Testis (tissue), 2 donors: ENCODE data around the gene KRTAP10-1.

Source experiments
- POLR2A ChIP-seq: fragments of 450-650 bp; IDR thresholded peaks from one replicate; pipeline ENCODE4 v1.6.1; 2017; ENCODE audit warnings: antibody characterized with exemption, mild to moderate bottlenecking, moderate library complexity
- TF ChIP-seq, protein P1 (sequence below), 3 experiments: fragments of 450-650 bp in 2 of 3; fragments of 200-600 bp in 1 of 3; sonication (generic) in 1 of 3; IDR thresholded peaks; one replicate each; pipeline ENCODE4 v1.5.1; 2016 to 2019; ENCODE audit warnings: antibody characterized with exemption in 3 of 3, mild to moderate bottlenecking in 2 of 3, moderate library complexity in 1 of 3

- no peak for TF ChIP-seq POLR2A
- TF ChIP-seq, protein P1, sequence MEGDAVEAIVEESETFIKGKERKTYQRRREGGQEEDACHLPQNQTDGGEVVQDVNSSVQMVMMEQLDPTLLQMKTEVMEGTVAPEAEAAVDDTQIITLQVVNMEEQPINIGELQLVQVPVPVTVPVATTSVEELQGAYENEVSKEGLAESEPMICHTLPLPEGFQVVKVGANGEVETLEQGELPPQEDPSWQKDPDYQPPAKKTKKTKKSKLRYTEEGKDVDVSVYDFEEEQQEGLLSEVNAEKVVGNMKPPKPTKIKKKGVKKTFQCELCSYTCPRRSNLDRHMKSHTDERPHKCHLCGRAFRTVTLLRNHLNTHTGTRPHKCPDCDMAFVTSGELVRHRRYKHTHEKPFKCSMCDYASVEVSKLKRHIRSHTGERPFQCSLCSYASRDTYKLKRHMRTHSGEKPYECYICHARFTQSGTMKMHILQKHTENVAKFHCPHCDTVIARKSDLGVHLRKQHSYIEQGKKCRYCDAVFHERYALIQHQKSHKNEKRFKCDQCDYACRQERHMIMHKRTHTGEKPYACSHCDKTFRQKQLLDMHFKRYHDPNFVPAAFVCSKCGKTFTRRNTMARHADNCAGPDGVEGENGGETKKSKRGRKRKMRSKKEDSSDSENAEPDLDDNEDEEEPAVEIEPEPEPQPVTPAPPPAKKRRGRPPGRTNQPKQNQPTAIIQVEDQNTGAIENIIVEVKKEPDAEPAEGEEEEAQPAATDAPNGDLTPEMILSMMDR (IDR thresholded peaks at IDR 0.05): no peak
These were observed 17.7 kb upstream of the KRTAP10-1 start for GRCh38 chr21:44557491-44558328.
